ENCODE measurements around the gene KLK8.

Gene KLK8, protein sequence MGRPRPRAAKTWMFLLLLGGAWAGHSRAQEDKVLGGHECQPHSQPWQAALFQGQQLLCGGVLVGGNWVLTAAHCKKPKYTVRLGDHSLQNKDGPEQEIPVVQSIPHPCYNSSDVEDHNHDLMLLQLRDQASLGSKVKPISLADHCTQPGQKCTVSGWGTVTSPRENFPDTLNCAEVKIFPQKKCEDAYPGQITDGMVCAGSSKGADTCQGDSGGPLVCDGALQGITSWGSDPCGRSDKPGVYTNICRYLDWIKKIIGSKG

DNA sequence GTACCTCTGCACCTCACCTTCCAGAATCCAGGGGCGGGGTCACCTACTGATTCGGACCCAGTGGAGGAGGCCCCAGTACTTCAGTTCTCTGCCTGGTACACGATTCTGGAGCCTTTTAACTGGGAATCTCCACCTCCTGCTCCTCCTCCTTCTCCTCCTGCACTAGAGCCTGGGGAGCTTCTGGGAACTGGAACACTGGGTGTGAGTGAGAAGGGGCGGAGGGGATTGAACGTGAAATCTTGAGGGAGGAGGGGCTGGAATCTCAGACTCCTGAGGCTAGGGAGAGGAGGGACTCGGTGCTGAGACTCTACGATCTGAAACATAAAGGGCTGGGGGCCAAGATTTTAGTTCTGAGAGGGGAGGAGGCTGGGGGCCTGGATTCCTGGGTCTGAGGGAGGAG lies at the start of gene KLK8:
TSS of gene KLK8 (minus strand) at position 90 of the 400 bp plus-strand sequence. CDS start 437 bp downstream, outside the sequence.
- no peak for DNase-seq

DNA sequence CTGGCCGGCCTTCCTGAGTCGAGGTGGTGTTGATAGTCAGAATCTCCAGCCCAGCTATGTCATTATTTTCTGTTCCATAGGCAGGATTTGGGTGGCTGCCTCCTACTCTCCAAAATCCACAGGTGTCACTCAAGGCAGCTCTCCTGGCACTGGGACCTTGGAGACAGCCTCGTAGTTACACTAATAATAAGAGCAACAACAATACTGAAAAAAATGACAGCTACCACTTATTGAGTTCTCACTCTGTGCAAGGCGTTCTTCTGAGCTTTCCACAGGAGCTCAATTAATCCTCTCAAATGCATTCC lies 45.6 kb upstream of the KLK8 start:
- no peak for DNase-seq

DNA sequence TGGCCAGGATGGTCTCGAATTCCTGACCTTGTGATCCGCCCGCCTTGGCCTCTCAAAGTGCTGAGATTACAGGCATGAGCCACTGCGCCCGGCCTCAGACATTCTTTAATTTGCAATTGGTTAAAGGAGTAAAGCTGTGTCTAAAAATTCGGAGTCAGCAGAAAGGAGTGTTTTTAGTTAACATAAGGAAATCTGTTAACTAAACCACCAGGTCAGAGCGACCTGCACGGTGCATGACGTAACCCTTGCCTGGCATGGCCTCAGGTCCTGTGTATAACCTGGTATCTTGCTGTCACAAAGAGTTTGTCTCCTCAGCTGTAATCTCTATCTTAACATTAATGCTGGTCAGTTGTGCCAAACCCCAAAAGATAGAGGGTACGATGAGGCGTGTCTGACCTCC lies 42.9 kb upstream of the KLK8 start:
- DNase-seq, result no peak

DNA sequence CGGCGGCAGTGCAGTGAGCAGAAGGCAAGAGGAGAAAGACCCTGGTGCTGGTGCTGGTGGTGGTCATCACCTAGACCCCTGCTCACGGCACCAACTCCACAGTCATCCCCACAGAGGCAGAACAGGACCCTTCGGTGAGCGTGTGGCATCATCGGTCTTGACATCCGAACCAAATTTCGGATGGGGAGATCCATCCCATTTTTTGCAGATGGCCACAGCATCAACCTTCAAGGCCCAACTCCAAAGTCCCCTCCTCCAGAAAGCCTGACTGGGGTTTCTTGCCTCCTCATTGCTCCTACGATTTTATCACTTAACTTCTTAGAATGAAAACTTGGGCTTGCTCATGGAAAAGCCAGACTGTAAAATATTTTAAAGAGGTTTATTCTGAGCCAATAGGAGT lies 42.1 kb upstream of the KLK8 start:
- no peak for DNase-seq

DNA sequence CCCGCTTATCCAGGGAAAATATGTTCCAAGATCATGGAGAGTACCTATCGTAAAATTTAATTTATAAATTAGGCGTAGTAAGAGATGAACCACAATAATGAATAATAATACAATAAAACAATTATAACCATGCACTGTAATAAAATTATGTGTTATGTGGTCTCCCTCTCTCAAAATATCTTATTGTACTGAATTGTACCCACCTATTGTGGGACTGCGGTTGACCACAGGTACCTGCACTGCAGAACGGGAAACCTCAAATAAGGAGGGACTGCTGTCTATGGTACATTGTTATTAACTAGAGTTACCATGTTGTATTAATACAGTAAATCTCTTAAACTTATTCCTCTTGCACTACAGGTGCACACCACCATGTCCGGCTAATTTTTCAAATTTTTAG lies 38.7 kb upstream of the KLK8 start:
- DNase-seq, result no peak

DNA sequence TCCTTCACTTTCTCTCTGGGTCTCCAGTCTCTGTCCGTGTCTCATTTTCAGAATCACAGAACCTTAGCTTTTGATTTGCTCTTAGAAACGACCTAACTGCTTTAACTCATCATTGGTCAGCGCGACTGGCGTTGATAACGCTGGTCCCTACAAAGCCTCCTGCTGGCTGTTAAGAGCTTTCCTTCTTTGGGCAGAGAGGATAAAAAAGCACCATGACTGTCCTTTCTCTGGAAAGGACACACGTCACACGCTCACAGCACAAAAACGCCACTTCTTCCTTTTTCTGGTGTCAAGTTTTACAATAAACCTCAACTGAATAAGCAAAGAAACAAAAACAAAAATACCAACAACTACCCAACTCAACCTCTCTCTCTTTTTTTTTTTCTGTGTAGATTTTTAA lies 35.1 kb upstream of the KLK8 start:
- DNase-seq, result no peak

DNA sequence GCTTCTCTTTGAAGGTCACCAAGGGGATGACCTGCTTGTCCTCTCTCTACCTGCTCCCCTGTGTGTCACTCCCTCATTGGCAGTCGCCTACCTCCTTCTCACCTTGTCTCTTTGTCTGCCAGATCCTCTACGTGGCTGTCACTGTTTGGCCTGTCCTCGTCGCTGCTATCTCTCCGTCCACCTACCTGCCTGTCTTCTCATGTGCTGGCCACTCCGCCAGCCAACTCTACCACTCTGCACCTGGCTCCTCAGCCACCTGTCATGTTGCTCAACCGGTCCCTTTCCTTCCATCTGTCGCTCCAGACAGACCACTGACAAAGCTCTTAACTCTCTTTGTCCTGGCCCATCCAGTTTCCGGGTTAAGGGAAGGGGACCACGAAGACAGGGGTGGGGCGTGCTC lies 33.3 kb upstream of the KLK8 start, which contains the start of gene KLK12:
TSS of gene KLK12 (minus strand) at position 299 of the 400 bp plus-strand sequence. CDS start 381 bp downstream, outside the sequence.
- peak; percentile 95 for DNase-seq

DNA sequence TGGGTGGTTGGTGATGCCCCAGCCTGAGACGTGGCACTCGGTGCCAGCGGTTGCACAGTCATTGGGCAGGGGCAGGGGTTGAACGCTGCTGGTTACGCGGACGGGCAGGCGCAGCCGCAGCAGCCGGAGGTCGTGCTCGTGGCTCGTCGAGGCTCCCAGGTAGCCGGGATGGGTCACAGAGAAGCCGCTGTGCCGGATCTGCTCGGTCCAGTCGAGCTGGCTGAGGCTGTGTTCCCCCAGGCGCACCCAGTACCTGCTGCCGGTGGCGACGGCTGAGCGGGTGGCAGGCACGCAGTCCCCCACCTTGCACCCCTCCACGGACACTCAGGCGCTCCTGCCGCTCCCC lies 30.4 kb upstream of the KLK8 start:
- DNase-seq, result no peak

DNA sequence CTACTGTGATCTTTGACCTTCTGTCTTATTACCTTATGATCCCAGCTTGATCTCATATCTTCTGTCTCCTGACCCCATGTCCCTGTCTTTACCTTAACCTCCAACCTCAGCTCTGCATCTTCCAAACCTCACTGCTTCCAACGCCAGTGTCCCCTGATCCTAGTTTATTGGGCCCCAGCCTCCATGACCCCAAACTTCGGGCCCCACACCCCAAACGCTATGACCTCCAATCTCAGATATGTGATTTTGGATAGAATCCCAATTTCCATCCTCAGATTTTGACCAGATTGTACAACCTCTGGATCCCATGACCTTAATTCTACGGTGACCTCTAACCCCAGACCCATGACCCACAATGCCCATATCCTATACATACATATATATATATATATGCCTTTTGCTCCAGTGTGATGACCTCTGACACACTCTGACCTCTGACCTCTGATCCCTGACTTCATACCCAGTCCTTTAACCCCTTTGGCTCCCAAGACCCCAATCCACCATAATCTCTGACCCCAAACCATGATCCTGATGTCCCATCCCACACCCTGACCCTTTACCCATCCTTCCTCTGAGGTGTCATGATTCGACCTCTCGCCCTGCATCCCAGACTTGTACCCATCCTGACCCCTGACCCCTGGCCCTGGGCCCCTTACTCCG lies 29.9 kb upstream of the KLK8 start:
- DNase-seq, result no peak

DNA sequence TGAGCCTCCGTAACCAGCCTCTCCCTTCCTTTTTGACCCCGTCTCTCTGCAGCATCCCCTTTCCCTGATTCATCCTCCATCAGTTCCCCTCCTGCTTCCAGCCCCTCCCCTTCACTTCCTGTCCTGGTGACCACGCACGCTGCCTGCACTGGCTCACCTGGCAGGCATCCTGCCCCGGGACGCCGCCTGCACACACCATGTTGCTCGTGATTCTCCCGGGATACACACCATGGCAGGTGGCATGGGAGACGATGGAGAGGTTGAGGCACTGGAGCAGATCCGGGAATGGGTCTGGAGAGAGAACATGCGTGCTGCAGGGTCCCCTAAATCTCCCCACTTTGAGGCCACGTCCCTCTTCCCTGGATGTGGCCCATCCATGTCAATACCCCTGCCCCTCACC lies 29.2 kb upstream of the KLK8 start:
- DNase-seq, result no peak

DNA sequence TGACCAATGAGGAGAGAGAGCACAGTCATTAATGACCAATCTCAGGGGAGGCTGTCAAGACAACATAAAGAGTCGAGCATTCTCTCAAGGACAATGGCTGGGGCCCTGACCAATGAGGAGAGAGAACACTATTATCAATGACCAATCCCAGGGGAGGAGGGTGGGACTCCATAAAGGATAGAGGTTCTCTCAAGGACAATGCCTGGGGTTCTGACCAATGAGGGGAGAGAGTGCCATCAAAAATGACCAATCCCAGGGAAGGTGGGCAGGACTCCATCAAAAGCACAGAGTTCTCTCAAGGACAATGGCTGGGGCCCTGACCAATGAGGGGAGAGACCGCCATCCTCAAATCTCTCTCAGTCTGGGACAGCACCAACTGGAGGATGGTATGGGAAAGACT lies 28.3 kb upstream of the KLK8 start:
- no peak for DNase-seq

DNA sequence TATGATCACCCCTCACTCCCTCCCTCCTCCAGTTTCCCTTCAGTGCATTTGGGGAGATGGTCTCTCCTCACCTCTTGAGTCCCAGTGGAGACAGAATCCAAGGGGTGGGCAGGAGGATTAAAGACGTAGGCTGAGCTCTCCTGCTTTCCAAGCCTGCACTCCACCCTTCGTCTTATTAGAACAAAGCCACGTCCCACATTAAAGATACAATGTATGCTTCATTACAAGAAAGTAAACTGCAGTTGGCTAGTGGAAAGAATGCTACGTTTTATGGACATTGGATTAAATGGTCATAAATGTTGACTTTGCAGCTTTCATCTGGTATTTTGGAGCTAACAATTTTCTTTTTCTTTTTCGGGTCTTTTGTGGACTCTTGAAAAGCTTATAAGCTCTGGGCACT lies 26.5 kb upstream of the KLK8 start:
- DNase-seq, result no peak

DNA sequence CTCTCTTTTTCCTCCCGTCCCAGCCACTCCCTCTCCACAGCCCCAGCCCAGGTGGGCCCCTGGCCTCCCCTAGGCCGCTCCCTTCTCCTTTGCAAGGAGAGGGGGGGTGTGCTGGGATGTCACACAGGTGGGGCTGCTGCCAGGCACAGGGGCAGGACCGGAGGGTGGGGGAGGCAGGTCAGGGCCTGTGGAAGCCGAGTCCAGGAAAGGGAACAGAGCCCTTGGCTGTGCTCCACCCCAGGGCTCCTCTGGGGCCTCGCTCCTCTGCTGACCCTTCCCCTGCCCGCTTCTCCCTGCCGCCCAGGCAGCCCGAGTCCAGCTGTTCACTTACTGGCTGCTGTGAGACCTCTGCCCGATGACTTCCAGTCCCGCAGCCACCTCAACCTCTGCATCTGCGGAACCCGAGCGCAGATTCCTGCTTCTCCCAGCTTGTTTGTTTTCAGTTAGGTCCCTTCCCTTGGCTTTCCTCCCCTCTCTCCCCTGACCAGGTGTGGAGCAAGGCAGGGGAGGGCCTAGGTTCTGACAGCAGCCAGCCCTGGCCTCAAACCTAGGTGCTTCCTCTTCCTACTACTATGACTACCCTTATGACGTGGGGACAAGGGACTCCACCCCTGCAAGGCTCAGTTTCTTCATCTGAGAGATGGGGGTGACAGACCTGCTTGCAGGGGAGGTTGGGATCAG lies 25.9 kb upstream of the KLK8 start:
- no peak for DNase-seq

DNA sequence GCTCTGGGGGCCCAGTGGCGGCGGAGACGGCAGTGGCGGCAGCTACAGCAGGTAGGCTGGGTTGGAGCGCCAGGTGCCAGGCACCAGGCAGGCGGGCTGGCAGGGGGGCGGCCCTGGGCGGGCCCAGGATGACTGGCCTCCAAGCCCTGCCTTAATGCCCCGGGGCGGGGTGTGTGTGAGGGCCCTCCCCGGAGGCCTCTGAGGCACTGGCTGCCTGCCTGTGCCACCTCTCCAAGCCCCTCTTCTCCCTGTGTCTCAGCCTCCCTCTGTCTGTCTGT lies 25.1 kb upstream of the KLK8 start, which contains the start of gene KLK11:
TSS of gene KLK11 (minus strand) at position 63 of the 278 bp plus-strand sequence. CDS start 985 bp downstream, outside the sequence.
- no peak for DNase-seq

DNA sequence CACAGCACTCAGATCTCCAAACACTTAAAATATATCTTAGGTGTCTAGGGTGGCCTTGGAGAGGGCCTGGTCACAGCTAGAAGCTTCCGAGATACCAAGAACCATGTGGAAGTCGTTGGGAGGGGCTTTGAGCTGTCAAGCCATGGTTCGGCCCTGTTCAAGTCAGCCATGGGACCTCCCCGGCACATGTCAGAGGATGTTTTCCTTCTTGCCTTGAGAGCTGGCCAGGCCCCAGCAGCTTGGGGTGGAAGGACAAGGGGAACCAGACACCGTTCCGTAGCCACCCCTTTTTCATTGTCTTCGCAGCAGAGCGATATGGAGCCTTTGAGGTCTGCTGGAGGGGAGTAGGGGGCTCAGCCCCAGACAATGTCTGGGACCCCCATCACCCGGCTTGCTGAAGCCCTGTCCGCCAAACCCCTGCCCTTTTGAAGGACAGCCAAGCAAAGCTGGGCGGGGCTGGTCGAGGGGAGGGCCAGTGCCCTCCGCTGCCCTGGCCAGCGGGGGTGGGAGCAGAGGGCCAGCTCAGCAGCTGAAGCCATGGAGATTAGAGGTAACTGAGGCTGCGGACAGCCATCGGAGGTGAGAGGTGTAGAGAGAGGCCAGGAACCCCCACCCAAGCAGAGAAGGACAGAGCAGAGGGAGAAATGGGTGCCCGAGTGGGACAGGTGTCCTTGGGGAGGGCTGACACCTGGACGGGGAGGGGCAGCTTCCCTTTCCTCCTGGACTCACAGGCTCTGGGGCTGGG lies 24.6 kb upstream of the KLK8 start:
- no peak for DNase-seq

DNA sequence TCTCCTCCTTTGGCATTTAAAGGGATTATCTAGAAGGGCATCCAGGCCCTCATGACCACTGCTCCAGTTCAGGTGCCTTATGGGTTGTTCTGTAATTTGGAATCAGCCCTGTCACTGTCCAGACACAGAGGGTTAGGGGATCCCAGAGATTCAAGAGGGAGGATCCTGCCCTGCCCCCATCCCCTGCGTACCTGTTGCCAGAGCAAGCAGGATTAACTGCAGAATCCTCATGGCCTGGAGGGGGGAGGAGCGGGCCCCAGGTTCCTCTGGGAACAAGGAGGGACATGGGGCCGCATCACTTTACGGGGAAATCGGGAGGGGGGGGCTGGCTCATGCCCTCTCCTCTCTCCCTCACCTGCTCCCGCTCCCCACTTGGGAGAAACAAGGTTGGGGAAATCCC lies 24.0 kb upstream of the KLK8 start:
- DNase-seq, result no peak

DNA sequence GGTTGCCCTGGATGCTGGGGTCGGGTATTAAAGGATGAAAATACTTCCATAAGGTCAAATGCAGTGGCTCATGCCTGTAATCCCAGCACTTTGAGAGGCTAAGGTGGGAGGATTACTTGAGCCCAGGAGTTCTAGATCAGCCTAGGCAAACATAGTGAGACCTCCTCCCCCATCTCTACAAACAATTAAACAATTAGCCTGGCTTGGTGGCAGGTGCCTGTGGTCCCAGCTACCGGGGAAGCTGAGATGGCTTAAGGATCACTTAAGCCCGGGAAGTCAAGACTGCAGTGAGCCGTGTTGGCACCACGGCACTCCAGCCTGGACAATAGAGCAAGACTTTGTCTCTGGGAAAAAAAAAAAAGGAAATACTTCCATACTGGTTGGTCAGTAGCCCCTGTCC lies 23.5 kb upstream of the KLK8 start:
- DNase-seq, result peak; percentile 57

DNA sequence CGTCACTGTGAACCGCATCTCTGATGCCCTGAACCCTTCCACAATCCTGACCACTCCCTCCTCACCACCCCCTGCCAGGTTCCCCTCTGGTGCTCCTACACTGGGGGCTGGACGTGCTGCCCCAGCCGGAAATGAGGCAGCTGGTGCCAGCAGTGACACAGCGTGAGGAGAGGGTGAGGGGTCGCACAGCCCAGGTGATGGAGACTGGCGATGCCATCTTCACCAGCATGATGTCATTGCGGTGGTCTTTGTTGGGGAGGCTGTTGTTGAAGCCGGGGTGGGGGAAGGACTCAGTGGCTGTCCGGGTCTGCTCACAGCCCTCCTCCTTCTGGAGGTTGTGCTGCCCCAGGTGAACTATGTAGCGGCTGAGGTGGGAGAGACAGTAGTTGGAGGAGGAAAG lies 22.5 kb upstream of the KLK8 start:
- DNase-seq, result no peak

DNA sequence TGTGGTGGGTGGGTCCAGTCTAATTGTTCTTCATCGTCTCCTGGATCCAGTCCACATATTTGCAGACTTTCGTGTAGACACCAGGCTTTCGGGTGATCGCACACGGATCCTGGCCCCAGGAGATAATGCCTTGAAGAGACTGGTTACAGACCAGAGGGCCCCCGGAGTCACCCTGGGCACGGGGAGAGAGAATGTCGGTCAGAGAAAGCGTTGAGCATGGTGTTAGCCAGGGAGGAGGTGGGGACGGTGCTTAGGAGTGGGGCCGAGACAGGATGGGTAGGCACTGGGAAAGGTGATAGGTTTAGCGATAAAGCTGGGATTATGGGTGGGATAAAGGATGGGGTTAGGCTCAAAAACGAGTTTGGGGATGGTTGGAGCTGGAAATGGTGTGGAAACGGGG lies 21.1 kb upstream of the KLK8 start:
- no peak for DNase-seq

DNA sequence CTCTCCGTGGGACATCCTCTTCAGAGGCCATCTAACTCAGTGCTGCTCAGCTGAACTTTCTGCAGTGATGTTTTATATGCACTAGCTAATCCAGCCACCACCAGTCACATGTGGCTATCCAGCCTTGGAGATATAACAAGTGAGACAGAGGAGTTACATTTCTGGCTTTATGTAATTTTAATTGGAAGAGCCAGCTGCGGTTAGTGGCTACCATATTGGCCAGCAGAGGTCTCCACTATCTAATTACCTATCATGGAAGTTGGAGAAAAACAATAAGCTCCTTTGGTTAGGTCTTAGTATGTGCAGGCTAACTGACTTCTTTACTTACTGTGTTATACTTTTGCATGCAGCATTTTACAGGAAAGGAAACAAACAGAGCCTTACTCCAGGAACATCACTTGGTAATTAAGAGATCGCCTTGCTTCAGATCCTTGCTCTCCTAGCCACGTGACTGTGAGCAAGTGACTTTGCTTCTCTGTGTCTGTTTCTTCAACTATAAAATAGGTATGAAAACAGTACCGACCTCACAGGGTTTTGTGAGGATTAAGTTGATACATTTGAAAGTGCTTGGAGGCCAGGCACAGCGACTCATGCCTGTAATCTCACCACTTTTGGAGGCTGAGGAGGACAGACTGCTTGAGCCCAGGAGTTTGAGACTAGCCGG lies 19.7 kb upstream of the KLK8 start:
- DNase-seq, result peak; percentile 75

DNA sequence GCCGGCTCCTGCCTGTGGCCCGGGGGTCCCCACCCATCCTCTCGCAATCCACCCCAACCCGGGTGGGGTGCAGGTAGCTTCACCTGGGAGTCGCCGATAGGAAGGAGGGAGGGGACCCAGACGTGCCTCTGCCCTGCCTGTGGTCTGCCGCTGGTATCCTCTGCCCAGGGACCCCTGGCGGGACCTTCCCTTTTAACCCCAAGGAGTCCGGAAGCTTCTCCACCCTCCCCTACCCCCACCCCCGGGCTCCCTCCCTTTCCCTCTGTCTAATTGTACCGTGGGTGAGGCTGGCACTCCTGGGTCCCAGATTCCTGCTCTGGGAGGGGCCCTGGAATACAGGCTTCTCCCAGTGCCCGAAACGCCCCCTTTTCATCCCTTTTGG lies 18.1 kb upstream of the KLK8 start, which contains the start of gene KLK10:
TSS of gene KLK10 (minus strand) at position 166 of the 382 bp plus-strand sequence. CDS start 579 bp downstream, outside the sequence.
- no peak for DNase-seq

DNA sequence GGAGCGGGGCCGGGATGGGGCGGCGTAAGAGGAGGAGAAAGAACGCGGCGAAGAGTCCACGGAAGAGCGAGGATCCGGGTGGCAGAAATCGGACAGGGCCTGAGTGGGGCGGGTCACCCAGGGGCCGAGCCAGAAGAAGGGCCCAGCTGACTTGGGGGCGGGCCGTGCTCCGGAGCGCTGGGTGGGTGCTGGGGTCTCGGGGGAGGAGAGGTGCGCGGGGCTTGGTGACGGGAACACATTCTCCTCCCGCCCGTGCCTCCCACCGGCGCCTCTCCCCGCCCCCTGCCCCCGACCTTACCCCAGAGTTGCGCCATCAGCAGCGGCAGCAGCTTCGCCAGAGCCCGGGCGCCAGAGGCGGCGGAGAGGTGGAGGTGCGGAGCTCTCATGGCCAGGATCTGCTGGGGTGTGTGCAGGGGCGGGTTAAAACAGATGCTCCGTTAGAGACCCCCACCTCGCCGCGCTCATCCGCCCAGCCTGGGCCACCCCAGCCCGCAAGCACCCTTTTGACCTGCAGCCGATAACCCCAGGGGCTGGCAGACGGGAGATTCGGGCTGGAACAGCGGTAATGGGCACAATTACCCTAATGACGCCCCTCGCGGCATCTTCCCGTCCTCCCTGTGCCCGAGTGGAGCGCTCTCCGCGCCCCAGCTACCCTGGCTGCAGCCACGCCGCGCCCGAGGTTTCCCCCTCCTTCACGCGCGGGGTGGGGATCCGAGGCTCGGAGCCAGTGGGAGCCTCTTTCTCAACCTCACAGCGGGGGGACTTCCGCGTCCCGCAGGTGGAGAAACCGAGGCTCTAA lies 17.5 kb upstream of the KLK8 start:
- no peak for DNase-seq
